ENCODE data around the gene ENAH. TPM values are rescaled to one million over a fixed set of nuclear protein-coding genes. Genes with fewer than 3 reads are reported as not detected.

ENAH gene
- total and polyA plus RNA-seq, 10 donors = 5.1 to 98.1 (median 44.8) TPM

- Histone ChIP-seq H3K4me1 (peaks cover 0 to 19% (median 10%) of the 10 kb centered on the region in 6 donors), H3K27ac (no peak overlapping the region), H3K27me3 (replicated peaks in 1 of 7) (no peaks in the 10 kb centered on the region), H3K36me3 (no peaks in the 10 kb centered on the region), H3K4me3 (no peak overlapping the region), H3K9me3 (no peaks in the 10 kb centered on the region)
- no peak for TF ChIP-seq POLR2A (IDR thresholded peaks at IDR 0.05)
- TF ChIP-seq, protein P1, sequence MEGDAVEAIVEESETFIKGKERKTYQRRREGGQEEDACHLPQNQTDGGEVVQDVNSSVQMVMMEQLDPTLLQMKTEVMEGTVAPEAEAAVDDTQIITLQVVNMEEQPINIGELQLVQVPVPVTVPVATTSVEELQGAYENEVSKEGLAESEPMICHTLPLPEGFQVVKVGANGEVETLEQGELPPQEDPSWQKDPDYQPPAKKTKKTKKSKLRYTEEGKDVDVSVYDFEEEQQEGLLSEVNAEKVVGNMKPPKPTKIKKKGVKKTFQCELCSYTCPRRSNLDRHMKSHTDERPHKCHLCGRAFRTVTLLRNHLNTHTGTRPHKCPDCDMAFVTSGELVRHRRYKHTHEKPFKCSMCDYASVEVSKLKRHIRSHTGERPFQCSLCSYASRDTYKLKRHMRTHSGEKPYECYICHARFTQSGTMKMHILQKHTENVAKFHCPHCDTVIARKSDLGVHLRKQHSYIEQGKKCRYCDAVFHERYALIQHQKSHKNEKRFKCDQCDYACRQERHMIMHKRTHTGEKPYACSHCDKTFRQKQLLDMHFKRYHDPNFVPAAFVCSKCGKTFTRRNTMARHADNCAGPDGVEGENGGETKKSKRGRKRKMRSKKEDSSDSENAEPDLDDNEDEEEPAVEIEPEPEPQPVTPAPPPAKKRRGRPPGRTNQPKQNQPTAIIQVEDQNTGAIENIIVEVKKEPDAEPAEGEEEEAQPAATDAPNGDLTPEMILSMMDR (IDR thresholded peaks at IDR 0.05 in 8 of 11, conservative IDR thresholded peaks at IDR 0.05 in 3 of 11) = no peak
- TF ChIP-seq POLR2AphosphoS5 (IDR thresholded peaks at IDR 0.05) = no peak
- WGBS, 5 donors = 68 to 86% (median 81%) methylated on average over 3 of the region's 3 CpGs
- DNase-seq = no peak
- intact Hi-C loops (cut with DNase I; ENCODE audit: low total_unique reads) = no loop called here
These were observed 167.7 kb downstream of the ENAH start for GRCh38 chr1:225485226-225485625.

DNA sequence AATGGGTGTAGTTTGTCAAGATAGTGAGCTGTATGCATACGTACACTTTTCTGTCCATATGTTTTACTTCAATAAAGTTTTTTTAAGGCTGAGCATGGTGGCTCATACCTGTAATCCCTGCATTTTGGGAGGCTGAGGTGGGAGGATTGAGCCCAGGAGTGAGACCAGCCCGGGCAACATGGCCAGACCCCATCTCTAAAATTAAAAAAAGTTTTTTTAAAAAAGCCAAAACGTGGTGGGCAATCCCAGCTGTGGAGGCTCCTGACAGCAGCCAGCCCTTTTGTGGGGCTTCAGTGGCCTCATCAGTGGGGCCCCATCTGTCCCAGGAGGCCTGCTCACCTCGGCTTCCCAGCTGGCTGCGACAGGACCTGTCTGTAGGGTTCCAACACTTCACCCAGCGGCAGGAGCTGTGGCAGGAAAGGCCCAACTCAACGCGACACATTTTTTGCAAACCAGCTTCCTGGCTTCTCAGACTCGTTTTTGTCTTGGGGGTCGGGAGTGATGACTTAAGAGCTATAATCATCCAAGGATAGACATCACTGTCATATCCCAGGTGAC, 168.2 kb downstream of the ENAH start:
- DNase-seq = no peak
- WGBS, 5 donors = 61 to 72% (median 64%) methylated on average over 7 to 10 of the region's 10 CpGs
- Histone ChIP-seq H3K4me1 (peaks cover 0 to 24% (median 12%) of the 10 kb centered on the region in 6 donors), H3K27me3 (replicated peaks in 1 of 7) (no peaks in the 10 kb centered on the region), H3K9me3 (no peaks in the 10 kb centered on the region), H3K4me3 (no peak overlapping the region), H3K36me3 (no peaks in the 10 kb centered on the region), H3K27ac (no peak overlapping the region)
- intact Hi-C loops (cut with DNase I; ENCODE audit: low total_unique reads) = no loop called here
- TF ChIP-seq POLR2A (IDR thresholded peaks at IDR 0.05) (no peak), POLR2AphosphoS5 (IDR thresholded peaks at IDR 0.05) (no peak)
- TF ChIP-seq, protein P1 (IDR thresholded peaks at IDR 0.05 in 8 of 11, conservative IDR thresholded peaks at IDR 0.05 in 3 of 11) = no peak

DNA sequence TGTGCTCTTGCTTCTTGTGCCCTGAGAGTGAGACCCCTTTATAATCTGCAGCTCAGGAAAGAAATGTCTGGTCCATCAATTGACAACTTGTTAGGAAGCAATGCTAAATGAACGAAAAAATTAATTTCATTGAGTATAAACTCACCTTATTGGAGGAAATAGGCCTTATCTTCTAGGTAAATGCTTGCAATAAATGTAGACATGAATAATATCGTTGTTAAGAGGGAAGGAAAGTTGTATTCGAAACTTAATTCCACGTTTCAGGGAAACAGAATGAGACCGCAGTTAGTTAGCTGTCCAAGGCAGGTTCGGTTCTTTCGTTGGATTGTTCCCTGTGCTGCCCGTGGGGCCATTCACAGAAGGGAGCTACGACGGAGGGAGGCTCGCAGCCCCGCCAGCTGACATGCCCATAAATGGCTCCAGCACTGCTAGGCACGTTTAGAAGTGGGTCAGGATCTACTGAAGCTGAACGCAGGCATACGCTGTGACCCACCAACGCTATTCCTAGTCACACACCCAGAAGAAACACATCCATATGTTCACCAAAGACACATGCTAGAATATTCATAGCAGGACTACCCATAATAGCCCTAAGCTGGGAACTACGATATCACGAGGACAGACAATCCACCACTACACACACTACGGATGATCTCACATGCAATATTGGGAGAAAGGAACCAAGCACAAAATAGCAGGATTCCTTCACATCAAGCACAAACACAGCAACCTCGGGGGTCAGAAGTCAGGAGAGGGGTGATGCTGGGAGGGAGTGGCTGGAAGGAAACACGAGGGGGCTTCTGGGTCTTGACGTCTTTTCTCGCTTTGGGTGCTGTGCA, 168.9 kb downstream of the ENAH start:
- Histone ChIP-seq H3K27ac (no peak overlapping the region), H3K9me3 (no peaks in the 10 kb centered on the region), H3K27me3 (replicated peaks in 1 of 7) (no peaks in the 10 kb centered on the region), H3K4me3 (no peak overlapping the region), H3K4me1 (peaks cover 0 to 30% (median 12%) of the 10 kb centered on the region in 6 donors), H3K36me3 (no peaks in the 10 kb centered on the region)
- WGBS, 5 donors = 79 to 91% (median 85%) methylated on average over 23 of the region's 23 CpGs
- no peak for TF ChIP-seq POLR2A (IDR thresholded peaks at IDR 0.05)
- TF ChIP-seq POLR2AphosphoS5 (IDR thresholded peaks at IDR 0.05) = peak in 1 of 3 donors; percentile 12
- TF ChIP-seq, protein P1 (IDR thresholded peaks at IDR 0.05 in 8 of 11, conservative IDR thresholded peaks at IDR 0.05 in 3 of 11) = no peak
- intact Hi-C loops (cut with DNase I; ENCODE audit: low total_unique reads) = no loop called here
- DNase-seq = no peak

DNA sequence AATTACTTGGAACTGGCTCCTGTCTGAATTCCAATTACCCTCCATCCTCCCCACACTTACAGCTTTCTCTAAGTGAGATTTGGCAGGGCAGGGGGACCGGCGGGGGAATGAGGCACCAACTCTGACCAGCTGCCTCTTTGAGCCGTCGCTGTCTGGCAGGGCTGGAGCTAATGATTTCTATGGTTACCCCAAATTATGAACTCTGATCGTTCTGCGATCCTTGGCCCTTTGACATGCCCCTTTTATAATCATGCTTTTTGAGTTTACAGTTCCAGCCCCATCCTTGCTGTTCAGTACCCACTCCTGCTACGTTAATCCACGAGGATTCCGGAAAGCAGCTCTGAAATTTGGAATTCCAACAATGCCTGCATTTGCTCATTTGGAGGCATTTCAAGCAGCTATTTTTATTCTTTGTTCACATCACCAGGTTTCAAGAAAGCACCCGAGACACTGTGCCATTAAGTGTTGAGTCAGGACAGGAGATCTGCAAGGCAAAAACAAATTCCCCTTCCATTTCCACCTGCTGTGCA, 170.4 kb downstream of the ENAH start:
- intact Hi-C loops (cut with DNase I; ENCODE audit: low total_unique reads) = no loop called here
- H3K27ac ChIP-seq = peak overlapping the region in 1 of 8 donors; percentile 41
- H3K27me3 ChIP-seq (replicated peaks in 1 of 7) = no peaks in the 10 kb centered on the region
- no peak overlapping the region for H3K4me3 ChIP-seq
- peaks cover 0 to 45% (median 17%) of the 10 kb centered on the region in 6 donors for H3K4me1 ChIP-seq
- H3K36me3 ChIP-seq = no peaks in the 10 kb centered on the region
- no peak for TF ChIP-seq POLR2A (IDR thresholded peaks at IDR 0.05)
- TF ChIP-seq POLR2AphosphoS5 (IDR thresholded peaks at IDR 0.05) = no peak
- TF ChIP-seq, protein P1 (IDR thresholded peaks at IDR 0.05 in 8 of 11, conservative IDR thresholded peaks at IDR 0.05 in 3 of 11) = no peak
- DNase-seq = no peak
- H3K9me3 ChIP-seq = no peaks in the 10 kb centered on the region
- WGBS, 5 donors = 68 to 88% (median 76%) methylated on average over 10 of the region's 10 CpGs
